Islet precursor cell (in vitro differentiated cells): ENCODE results near the gene ATP13A2.
A peak's percentile ranks its signal among the peaks of the same experiment; 100 is the strongest.

Experiments
- DNase-seq: peaks from one replicate; pipeline ENCODE4 v3.0.0-alpha.2; 2018

ATP13A2 gene

GRCh38 chr1:17031436-17031835, 19.7 kb upstream of the ATP13A2 start:
- DNase-seq: no peak

GRCh38 chr1:17030206-17030605, 18.5 kb upstream of the ATP13A2 start:
- DNase-seq: no peak

- no peak for DNase-seq
Measured at GRCh38 chr1:17028662-17029188, 17.0 kb upstream of the ATP13A2 start.

- DNase-seq: no peak
Measured at GRCh38 chr1:17027900-17028299, 16.2 kb upstream of the ATP13A2 start.

GRCh38 chr1:17027403-17027802, 15.7 kb upstream of the ATP13A2 start:
- no peak for DNase-seq

- DNase-seq: no peak
Measured at GRCh38 chr1:17024721-17025120, 13.0 kb upstream of the ATP13A2 start.

- peak; percentile 47 for DNase-seq
Measured at GRCh38 chr1:17023573-17023972, 11.8 kb upstream of the ATP13A2 start.

GRCh38 chr1:17023102-17023501, 11.4 kb upstream of the ATP13A2 start:
- DNase-seq: peak; percentile 23

- DNase-seq: no peak
Measured at GRCh38 chr1:17021896-17022295, 10.2 kb upstream of the ATP13A2 start.

GRCh38 chr1:17020502-17020901, 8.8 kb upstream of the ATP13A2 start:
- DNase-seq: no peak

GRCh38 chr1:17018849-17019248, 7.1 kb upstream of the ATP13A2 start:
- DNase-seq: no peak

- no peak for DNase-seq
Measured at GRCh38 chr1:17017435-17017834, 5.7 kb upstream of the ATP13A2 start.

- no peak for DNase-seq
Measured at GRCh38 chr1:17016317-17016661, 4.6 kb upstream of the ATP13A2 start.

- peak; percentile 52 for DNase-seq
Measured at GRCh38 chr1:17014671-17015567, 3.2 kb upstream of the ATP13A2 start.

- no peak for DNase-seq
Measured at GRCh38 chr1:17013491-17014320, 2.0 kb upstream of the ATP13A2 start.

- no peak for DNase-seq
Measured at GRCh38 chr1:17012775-17013490, 1.2 kb upstream of the ATP13A2 start.

GRCh38 chr1:17011092-17011438, 663 bp downstream of the ATP13A2 start:
- DNase-seq: no peak

- DNase-seq: no peak
Measured at GRCh38 chr1:17009706-17010105, 2.0 kb downstream of the ATP13A2 start.

- no peak for DNase-seq
Measured at GRCh38 chr1:17008208-17008855, 3.4 kb downstream of the ATP13A2 start.

- no peak for DNase-seq
Measured at GRCh38 chr1:17007121-17007520, 4.6 kb downstream of the ATP13A2 start.

- DNase-seq: no peak
Measured at GRCh38 chr1:17005365-17005740, 6.4 kb downstream of the ATP13A2 start.

- DNase-seq: no peak
Measured at GRCh38 chr1:17004466-17005364, 7.0 kb downstream of the ATP13A2 start.
